G401 (cell line): ENCODE data around the gene RAC2. TPM values are rescaled to one million over a fixed set of nuclear protein-coding genes. Genes with fewer than 3 reads are reported as not detected.
A peak's percentile ranks its signal among the peaks of the same experiment; 100 is the strongest.

Source experiments
- DNase-seq: peaks from one replicate; pipeline ENCODE4 v3.0.0-alpha.2; 2015; ENCODE audit warnings: low spot score
- in situ Hi-C: cut with HindIII; loops from 2 replicates; pipeline ENCODE4 v1.10.0; 2016; ENCODE audit warnings: low sequenced_read_pairs, mixed read lengths
- total RNA-seq: library from RNA; depleted of rRNA; stranded (reverse); fragments of >200 nt; shearing (Covaris generic); gene quantifications from 2 replicates; pipeline ENCODE4 v1.2.3, GENCODE V29; 2014

Gene RAC2
- total RNA-seq, 1 experiment from 2014 or later: not detected

DNA sequence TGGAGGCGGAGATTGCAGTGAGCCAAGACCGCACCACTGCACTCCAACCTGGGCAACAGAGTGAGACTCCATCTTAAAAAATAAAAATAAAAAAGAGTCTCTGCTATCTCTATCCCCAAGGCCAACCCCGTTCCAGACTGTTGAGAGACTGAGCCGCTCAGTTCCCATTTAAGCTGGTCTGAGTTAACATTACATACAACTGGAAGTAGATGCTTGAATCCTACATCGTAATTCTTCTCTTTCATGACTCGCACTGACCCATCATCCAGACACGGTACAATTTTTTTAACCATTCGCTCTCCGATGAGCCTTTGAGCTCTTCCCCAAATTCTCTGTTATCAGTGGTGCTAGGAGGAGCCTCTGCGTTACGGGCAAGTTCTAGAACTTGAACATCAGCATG lies 33.3 kb upstream of the RAC2 start:
- DNase-seq: no peak
- in situ Hi-C loops: no loop called here

DNA sequence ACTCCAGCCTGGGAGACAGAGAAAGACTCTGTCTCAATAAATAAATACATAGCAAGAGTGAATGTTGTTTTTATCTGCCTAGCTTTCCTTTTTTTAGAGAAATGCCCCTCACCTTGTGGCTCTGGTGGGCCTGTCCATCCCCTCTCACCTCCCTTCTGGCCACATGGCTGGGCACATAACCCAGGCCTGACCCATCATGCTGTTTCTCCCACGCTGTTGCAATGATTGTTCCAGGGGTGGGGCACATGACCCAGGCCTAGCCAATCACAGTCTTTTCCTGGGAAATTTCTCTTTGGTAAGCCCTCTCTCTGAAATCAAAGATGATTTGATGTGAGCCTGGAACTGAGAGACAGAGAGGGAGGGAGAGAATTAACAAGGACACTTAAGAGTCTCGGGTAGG lies 32.7 kb upstream of the RAC2 start:
- in situ Hi-C loops: no loop called here

DNA sequence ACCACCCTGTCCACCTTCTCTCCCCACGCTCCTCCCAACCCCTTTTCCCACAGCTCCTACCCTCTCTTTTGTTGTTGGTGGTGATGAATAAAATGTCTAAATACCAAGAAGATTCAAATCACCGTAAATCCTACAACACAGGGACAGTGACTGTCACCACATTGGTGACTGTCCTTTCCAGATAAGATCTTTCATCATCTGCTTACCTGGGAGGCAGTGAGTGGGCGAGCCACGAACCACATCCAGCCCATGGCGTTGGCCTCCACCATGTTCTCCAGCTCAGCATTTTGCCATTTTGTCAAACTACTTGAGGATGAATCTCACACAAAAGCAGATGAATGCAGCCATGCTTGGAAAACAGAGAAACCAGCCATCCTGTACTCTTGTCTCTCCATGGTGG lies 31.6 kb upstream of the RAC2 start:
- DNase-seq: no peak

More for the DNA sequence above, 32.7 kb upstream of the RAC2 start:
- no peak for DNase-seq

DNA sequence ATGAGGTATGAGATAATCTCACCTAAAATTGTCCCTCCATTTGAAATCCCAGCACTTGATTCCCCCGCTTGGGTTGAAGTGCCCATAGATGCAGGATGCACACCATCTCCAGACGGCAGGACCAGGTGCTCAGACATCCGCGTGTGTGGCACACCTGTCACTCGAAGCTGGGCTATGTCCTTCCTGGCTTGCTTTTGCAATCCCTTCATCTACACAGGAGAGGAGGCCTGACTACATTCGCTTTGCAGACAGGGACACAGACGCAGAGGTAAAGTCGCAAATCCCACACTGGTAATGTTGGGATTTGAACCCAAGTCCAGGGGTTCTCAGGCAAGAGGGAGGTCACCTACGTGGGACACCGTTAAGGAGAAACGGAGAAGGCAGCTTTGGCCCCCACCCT lies 31.1 kb upstream of the RAC2 start:
- in situ Hi-C loops: no loop called here
- DNase-seq: no peak

More for the DNA sequence above, 31.6 kb upstream of the RAC2 start:
- in situ Hi-C loops: no loop called here

DNA sequence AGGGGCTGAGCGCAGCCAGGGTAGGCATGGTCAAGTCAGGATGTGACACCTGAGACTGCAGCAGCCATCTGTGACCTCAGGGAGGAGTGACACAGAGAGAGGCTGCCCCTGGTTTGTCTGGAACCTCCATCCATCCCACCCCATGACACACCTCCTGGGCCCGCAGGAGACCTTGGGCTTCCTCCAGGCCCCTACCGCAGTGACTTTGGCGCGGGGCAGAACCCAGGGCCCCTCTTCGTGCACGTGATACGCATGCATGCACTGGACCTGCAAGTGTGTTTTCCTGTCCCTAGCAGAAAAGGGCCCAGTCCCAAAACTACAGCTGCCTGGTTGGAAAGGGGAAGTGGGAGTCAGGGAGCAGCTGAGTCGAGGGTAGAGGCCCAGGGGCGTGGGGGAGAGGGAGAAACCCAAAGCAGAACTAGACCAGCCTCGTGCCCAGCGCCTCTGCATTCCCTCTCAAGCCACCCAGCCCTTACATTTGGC lies 30.4 kb upstream of the RAC2 start:
- no peak for DNase-seq
- in situ Hi-C loops: no loop called here

DNA sequence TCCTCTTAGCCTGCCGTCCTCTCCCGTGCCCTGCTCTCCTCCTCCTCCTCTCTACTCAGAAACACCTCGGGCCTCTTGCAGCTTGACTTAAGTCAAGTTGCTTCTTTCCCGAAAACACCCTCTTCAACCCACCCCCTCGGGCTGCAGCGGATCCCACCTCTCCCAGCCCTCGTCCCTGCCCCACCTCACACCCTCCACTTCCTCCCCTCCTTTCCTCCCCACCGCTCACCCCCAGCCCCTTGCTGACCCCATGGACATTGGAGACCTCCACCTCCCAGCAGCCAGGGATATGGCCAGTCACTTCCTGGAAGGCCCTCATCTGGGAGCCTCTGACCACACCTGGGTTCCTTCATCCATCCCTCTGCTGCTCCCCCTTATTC lies 29.8 kb upstream of the RAC2 start:
- no peak for DNase-seq
- in situ Hi-C loops: no loop called here

DNA sequence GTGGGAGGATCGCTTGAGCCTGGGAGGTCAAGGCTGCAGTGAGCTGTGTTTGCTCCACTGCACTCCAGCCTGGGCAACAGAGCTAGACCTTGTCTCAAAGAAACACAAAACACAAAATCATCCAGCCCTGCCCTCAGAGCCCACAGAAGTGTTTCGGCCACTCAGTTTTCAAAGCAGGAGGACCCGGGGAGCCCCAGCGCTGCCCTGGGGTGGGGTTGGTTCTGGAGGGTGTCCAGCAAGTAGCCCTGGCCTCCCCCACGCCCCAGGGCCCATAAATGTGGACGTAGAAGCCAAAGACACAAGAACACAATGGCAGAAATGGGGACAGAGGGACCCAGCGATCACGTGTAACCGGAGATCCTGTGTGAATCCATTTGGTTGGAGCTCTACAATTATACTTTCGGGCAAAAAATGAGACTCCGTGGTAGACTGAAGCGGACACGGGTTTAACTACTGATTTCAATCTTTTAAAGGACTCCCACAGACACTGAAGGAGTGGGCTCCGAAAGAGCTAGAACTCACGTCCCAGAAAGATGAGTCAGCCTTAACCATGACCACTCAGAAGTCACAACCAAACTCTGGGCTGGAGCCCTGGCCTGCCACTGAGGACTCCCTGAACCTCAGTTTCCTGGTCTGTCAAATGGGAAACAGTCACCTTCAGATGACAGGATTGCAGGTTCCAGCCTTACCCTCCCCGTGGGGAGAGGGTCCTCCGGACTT lies 29.2 kb upstream of the RAC2 start:
- in situ Hi-C loops: no loop called here
- no peak for DNase-seq

DNA sequence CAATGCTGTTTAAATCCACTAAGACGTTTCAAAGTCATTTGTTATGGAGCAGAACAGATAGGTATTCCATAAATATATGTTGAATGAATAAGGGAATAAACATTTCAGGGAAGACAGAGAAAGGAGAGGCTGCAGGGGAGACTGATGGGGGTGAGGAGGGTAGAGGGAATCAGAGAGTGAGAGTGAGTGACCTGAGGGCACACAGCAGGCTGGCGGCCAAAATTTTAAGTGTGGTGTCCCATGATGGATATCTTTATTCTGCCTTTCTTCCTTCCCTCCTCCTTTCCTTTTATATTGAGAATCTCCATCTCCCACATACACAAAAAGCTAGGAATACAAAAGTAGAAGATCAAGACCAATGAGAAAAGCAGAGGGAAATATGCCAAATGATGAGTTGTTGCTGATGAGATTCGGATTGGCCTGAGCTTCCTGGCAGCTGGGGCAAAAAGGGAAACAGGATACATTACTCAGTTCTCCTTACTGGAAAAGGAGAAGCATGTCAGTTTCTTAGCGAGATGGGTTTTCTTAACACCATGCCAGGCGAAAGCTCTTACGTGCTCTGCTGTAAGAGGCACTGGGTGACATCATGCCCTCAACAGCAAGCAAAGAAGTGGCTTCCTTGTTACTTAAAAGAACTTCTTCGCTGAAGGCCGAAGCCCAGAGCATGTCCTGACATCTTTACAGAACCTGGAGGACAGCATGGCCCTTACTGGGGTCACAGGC lies 27.0 kb upstream of the RAC2 start:
- in situ Hi-C loops: no loop called here
- DNase-seq: no peak

DNA sequence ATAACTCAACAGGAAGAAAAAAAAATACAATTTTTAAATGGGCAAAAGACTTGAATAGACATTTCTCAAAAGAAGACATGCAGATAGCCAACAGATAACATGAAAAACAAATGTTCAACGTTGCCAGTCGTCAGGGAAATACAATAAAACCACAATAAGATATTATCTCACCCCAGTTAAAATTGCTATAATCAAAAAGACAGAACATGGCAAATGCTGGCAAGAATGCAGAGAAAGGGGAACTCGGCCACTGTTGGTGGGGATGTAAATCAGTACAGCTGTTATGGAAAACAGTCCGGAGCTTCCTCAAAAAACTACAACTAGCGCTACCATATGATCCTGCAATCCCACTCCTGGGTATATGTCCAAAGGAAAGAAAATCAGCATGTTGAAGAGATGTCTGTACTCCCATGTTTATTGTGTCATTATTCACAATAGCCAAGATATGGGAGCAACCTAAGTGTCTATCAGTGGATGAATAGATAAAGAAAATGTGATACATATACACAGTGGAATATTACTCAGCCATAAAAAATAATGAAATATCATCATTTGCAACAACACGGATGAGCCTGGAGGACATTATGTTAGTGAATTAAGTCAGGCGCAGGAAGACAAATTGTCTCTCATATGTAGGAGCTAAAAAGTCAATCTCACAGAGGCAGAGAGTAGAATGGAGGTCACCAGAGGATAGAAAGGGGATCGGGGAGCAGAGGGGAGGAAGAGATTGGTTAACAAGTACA lies 26.0 kb upstream of the RAC2 start:
- DNase-seq: no peak
- in situ Hi-C loops: no loop called here

DNA sequence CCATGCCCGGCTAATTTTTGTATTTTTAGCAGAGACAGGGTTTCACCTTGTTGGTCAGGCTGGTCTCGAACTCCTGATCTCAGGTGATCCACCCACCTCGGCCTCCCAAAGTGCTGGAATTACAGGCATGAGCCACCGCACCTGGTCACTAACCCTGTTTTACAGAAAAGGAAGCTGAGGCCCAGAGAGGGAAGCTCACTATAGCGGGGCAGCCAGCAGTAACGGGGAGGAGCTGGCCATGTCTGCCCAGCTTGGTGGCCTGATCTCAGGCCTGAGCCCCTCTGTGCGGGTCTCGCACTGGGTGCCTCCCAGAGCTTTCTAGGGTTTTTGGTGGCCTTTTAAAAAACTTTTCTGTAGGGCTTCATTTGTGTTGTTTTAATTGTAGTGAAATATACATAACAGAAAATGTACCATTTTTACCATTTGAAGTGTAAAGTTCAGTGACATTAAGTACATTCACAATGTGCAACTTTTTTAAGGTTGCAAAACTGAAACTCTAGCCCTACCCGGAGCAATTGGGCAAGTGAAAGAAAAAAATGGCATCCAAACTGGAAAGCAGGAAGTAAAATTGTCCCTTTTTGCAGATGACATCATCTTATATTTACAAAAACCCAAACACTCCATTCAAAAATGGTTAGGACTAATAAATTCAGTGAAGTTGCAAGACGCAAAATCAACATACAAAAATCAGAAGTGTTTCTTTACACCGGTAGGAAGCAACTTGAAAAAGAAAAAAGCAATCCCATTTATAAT lies 23.8 kb upstream of the RAC2 start:
- in situ Hi-C loops: no loop called here
- DNase-seq: no peak

DNA sequence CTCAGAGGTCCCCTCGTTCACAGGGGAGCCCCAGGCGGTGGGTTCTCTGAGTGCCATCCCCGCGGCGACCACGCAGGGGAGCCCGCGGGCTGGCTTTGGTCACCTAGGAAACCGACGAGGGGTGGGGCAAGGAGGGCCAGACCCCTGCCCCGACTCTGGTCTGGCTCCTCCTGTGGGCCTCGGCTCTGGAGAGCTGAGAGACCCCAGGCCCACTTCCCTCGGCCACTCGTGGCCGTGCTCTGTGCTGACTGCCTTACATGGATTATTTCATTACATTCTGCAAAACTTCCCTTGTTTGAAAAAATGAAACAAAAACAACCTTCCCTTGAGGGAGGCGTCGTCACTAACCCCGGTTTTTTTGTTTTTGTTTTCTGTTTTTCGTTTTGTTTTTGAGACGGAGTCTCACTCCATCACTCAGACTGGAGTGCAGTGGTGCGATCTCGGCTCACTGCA lies 23.1 kb upstream of the RAC2 start:
- no peak for DNase-seq
- in situ Hi-C loops: no loop called here

DNA sequence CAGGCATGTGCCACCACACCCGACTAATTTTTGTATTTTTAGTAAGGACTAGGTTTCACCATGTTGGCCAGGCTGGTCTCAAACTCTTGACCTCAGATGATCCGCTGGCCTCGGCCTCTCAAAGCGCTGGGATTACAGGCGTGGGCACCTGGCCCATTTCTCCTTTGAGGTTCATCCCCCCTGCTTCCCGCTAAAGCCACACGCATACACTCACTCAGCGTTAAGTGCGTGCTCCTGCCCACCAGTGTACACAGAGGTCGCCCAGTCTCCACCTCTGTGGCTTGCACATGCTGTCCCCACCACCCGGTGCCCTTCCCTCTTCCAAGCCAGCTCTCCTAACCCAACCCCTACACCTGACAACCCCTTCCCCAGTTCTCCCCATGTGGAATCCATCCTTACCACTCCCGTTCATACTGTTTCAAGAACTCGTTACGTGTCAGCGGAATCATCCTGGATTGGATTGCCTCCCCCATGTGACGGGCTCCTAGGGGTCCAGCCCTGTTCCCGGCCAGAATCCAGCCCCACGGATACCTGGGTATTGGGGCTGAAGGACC lies 22.6 kb upstream of the RAC2 start:
- in situ Hi-C loops: no loop called here
- no peak for DNase-seq

DNA sequence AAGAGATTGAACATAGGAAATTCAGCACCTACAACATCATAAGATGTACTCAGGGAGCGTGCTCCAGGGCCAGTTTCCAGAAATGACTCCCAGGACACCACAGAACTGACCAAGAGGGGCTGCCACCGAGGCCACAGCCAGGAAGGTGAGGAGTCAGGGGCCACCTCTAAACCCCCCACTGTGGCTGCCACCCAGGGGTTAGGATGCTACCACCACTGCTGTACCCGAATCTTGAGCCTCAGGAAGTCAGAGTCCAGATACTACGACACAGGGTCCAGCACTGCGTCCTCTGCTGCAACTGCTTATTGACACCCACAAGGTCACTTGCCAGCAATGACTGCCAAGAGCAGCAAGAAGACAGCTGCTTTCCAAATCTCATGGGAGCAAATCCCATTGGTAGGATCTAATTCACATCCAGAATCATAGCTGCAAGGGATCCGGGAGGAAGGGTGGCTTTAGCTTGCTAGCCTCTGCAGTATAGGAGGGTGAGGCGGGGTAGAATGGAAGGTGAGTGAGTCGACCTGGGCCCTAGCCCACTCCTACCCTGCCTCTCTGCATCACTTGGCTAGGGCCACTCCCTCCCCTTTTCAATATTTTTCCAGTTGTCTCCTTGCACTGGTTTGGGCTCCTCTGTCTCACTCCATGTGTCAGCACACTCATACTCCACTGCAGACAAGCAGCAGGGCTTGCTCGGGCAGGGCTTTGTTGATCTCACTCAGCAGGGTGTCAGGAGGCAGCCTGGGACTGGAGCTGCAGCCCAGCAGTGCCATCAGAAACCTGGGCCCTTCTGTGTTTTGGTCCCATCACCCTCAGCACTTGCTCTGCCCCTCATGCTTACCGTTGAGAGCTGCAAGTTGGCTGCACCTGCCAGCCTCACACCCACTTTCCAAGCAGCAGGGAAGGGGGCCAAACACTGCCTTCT lies 20.2 kb upstream of the RAC2 start:
- no peak for DNase-seq
- in situ Hi-C loops: no loop called here

DNA sequence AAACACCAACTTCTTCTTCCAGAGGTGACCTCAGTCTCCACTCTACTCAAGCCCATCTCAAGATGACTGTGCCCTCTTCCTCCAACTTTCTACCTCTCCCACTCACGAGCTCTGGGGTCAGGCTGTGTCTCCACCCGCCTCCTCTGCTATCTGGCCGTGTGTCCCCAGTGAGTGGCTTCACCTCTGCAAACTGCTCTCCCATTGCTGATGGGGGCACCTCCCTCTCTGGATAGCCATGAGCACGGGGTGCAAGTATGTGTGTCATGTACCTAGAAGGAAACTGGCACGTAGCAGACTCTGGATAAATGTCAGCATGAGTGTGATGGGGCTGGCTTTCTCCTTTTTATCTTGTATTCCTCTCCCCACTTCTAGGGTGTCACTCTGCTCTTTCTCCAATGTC lies 18.3 kb upstream of the RAC2 start:
- no peak for DNase-seq
- in situ Hi-C loops: no loop called here

DNA sequence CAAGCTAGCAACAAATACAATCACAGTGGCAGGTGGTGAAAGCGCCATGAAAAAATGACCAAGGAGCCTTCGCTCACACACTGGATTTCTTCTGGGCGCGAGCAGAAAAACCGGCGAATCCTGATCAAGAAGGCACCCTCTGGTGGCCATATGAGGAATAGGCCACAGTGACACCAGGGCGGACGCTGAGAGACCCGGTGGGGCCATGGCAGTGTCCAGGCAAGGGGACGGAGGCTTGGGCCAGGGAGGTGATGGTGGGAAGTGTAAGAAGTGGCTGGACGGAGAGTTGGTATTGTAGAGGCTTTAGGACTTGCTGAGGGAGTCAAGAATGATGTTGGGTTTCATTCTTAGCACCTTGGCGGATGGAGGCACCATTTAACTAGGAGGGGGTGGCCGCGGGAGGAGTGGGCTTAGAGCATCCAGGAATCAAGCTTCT lies 16.9 kb upstream of the RAC2 start:
- in situ Hi-C loops: no loop called here
- peak; percentile 39 for DNase-seq

DNA sequence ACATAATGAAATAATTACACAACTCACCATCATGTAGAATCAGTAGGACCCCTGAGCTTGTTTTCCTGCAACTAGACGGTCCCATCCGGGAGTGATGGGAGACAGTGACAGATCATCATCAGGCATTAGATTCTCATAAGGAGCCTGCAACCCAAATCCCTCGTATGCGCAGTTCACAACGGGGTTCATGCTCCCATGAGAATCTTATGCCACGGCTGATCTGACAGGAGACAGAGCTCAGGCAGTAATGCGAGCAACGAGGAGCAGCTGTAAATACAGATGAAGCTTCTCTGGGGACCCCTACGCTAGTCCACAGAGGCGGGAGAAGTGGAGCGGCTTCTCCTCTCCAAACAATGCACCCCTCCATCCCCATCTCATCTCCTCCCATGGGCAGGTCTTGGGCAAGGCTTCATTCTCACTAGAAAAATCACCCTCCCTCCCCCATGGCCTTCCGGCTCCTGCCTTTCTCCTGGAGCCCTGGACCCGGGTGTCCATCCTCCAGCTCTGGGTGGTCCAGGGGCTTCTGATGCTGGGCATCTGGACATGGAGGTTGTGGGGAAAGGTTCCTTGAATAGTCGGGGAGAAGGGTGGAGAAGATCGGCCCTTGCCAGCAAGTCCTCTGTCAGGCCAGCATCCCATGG lies 16.2 kb upstream of the RAC2 start:
- in situ Hi-C loops: no loop called here
- no peak for DNase-seq

DNA sequence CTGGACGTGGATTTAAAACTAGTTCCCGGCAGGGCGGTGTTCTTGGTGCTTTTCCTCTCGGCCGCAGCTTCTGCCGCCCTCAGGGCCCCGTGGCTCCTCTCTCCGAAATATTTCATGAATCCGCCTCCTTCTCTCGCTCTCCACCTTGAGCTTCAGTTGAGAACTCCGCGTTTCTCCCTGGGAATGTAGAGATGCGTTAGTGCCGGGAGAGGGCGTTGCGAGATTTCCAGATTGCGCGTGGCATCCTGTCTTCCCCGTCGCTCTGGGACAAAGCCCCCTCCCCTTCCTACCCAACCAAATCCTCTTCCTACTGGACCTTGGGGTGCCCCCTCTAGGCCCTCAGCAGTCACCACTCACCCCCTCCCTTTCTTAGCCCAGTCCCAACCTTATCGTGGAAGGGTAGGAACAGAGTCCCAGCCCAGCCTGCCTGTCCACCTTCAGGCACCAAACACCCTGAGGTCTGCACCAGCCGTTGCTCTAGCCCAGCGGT lies 15.5 kb upstream of the RAC2 start:
- DNase-seq: no peak
- in situ Hi-C loops: no loop called here
